HepG2 (cell line): ENCODE data around the gene CES5A. TPM values are rescaled to one million over a fixed set of nuclear protein-coding genes. Genes with fewer than 3 reads are reported as not detected.

Experiments used
- ATAC-seq: fragments of 200-7000 bp; cut with Tn5 transposase; 3 replicates; pipeline ENCODE4 v1.9.1; 2020; ENCODE audit warnings: mild to moderate bottlenecking, moderate library complexity
- BruUV-seq: library from RNA; stranded (reverse); fragments of 400-500 nt; replicated peaks from 2 replicates; lab custom pipeline; 2021; lab: Mats Ljungman, UMichigan
- CTCF ChIA-PET: fragments of 300-600 bp; formaldehyde crosslinking; extraction: SDS; loops from one replicate; lab custom pipeline; 2021; ENCODE audit warnings: low total read pairs, inconsistent platforms, low intra/inter-chr PET ratio; lab: Yijun Ruan, JAX
- POLR2A ChIA-PET: fragments of 350-600 bp; sonication (Branson Sonifier 250); formaldehyde crosslinking; loops from one replicate; lab custom pipeline; 2020; ENCODE audit warnings: antibody characterized with exemption, inconsistent platforms; lab: Yijun Ruan, JAX
- DNase-seq: peaks from one replicate; pipeline ENCODE4 v3.0.0-alpha.2; 2015; ENCODE audit warnings: low spot score
- FAIRE-seq: peaks from 3 replicates; lab custom pipeline; 2011; peaks lifted over from hg19 to GRCh38; lab: Jason Lieb, UNC
- H2AFZ ChIP-seq: one replicate; pipeline ENCODE4 v1.6.1; 2011; ENCODE audit warnings: low read length, inconsistent platforms
- H3K27ac ChIP-seq: fragments of 300-600 bp; 3 replicates; pipeline ENCODE4 v1.8.0; 2011; ENCODE audit warnings: mixed run types, mild to moderate bottlenecking, mixed read lengths, low read length, inconsistent platforms; ENCODE audit not compliant: insufficient read depth; ENCODE audit errors: extremely low read length
- H3K27me3 ChIP-seq, 2 experiments: fragments of 200-600 bp in 1 of 2; 2 replicates in 1 of 2; 3 replicates in 1 of 2; pipeline versions ENCODE4 v1.6.0 to v1.8.0; 2011; ENCODE audit warnings: low read length in 2 of 2, mild to moderate bottlenecking in 2 of 2, moderate library complexity in 2 of 2, inconsistent platforms in 1 of 2; ENCODE audit not compliant: insufficient read depth in 2 of 2, control insufficient read depth in 1 of 2
- H3K36me3 ChIP-seq, 2 experiments: fragments of 200-600 bp in 1 of 2; replicated peaks in 1 of 2; 2 replicates in 1 of 2; 3 replicates in 1 of 2; pipeline versions ENCODE4 v1.5.1 to v1.8.0; 2011; ENCODE audit warnings: low read length in 2 of 2, inconsistent platforms in 1 of 2; ENCODE audit not compliant: insufficient read depth in 2 of 2, control insufficient read depth in 1 of 2
- H3K4me1 ChIP-seq: 2 replicates; pipeline ENCODE4 v1.5.1; 2012; ENCODE audit warnings: low read length, inconsistent platforms; ENCODE audit not compliant: insufficient read depth
- H3K4me2 ChIP-seq: 2 replicates; pipeline ENCODE4 v1.6.0; 2011; ENCODE audit warnings: low read depth, low read length, inconsistent platforms
- H3K4me3 ChIP-seq, 3 experiments: fragments of 200-600 bp in 1 of 3; sonication (generic), shearing (Covaris generic) in 1 of 3; replicated peaks in 1 of 3; 2 replicates each; pipeline ENCODE4 v1.5.1; 2011 to 2016; ENCODE audit warnings: low read length in 3 of 3, inconsistent platforms in 2 of 3, low read depth in 2 of 3, mild to moderate bottlenecking in 2 of 3, control low read depth in 1 of 3, mixed read lengths in 1 of 3; ENCODE audit not compliant: insufficient read depth in 1 of 3
- H3K79me2 ChIP-seq: one replicate; pipeline ENCODE4 v1.6.1; 2011; ENCODE audit warnings: low read length, inconsistent platforms; ENCODE audit not compliant: insufficient read depth
- H3K9ac ChIP-seq: 2 replicates; pipeline ENCODE4 v1.6.0; 2011; ENCODE audit warnings: mild to moderate bottlenecking, low read depth, low read length, inconsistent platforms; ENCODE audit not compliant: insufficient read depth
- H3K9me3 ChIP-seq: 2 replicates; pipeline ENCODE4 v1.5.1; 2012; ENCODE audit warnings: mild to moderate bottlenecking, low read length
- H4K20me1 ChIP-seq: 2 replicates; pipeline ENCODE4 v1.6.0; 2011; ENCODE audit warnings: inconsistent platforms, mild to moderate bottlenecking, low read length, moderate library complexity; ENCODE audit not compliant: insufficient read depth
- ARNT2 ChIP-seq: sonication (generic); formaldehyde crosslinking; IDR thresholded peaks from 2 replicates; pipeline ENCODE4 v1.8.0; 2022; ENCODE audit warnings: mild to moderate bottlenecking, low read depth, missing genetic modification reagents, moderate library complexity
- LBX2 ChIP-seq: sonication (generic); formaldehyde crosslinking; IDR thresholded peaks from 2 replicates; pipeline ENCODE4 v1.5.0; 2020; ENCODE audit warnings: missing genetic modification reagents, mild to moderate bottlenecking, borderline replicate concordance
- MAFF ChIP-seq: IDR thresholded peaks from 2 replicates; pipeline ENCODE4 v1.6.1; 2011; ENCODE audit warnings: low read depth, low read length, improper control_type of control experiment
- NFKBIZ ChIP-seq: IDR thresholded peaks from 2 replicates; pipeline ENCODE4 v1.6.1; 2018; ENCODE audit warnings: missing genetic modification reagents, missing compliant biosample characterization
- POLR2A ChIP-seq, 2 experiments: IDR thresholded peaks; 2 replicates each; pipeline ENCODE4 v1.6.1; 2011; ENCODE audit warnings: low read depth in 2 of 2, low read length in 2 of 2, mild to moderate bottlenecking in 1 of 2, moderate library complexity in 1 of 2; ENCODE audit not compliant: insufficient read depth in 1 of 2
- TOE1 ChIP-seq: sonication (generic); formaldehyde crosslinking; IDR thresholded peaks from 2 replicates; pipeline ENCODE4 v1.4.0; 2020; ENCODE audit warnings: mild to moderate bottlenecking, missing genetic modification reagents
- U2AF1 ChIP-seq: fragments of 200-400 bp; formaldehyde crosslinking; optimal IDR thresholded peaks from 2 replicates; pipeline ENCODE3; 2017; ENCODE audit warnings: mild to moderate bottlenecking, low read depth, low read length
- XBP1 ChIP-seq: sonication (generic); formaldehyde crosslinking; IDR thresholded peaks from 2 replicates; pipeline ENCODE4 v1.5.0; 2020; ENCODE audit warnings: missing genetic modification reagents
- ZBTB3 ChIP-seq: sonication (generic); formaldehyde crosslinking; IDR thresholded peaks from 2 replicates; pipeline ENCODE4 v1.4.0; 2020; ENCODE audit warnings: low read depth, mild to moderate bottlenecking, moderate library complexity, missing genetic modification reagents, borderline replicate concordance
- ZNF256 ChIP-seq: sonication (generic); formaldehyde crosslinking; conservative IDR thresholded peaks from 2 replicates; pipeline ENCODE4 v1.4.0; 2020; ENCODE audit warnings: missing genetic modification reagents
- ZNF558 ChIP-seq: sonication (generic); formaldehyde crosslinking; IDR thresholded peaks from 2 replicates; pipeline ENCODE4 v1.9.0; 2022; ENCODE audit warnings: mild to moderate bottlenecking, missing genetic modification reagents, borderline replicate concordance
- ZNF768 ChIP-seq: sonication (generic); formaldehyde crosslinking; IDR thresholded peaks from 2 replicates; pipeline ENCODE4 v1.4.0; 2020; ENCODE audit warnings: missing genetic modification reagents
- WGBS: methylation state at CpG from one replicate; pipeline ENCODE4 v1.1.6; 2017; ENCODE audit warnings: low lambda C conversion rate; 5-methylcytosine and 5-hydroxymethylcytosine counted together
- in situ Hi-C: cut with HindIII; loops from 2 replicates; pipeline ENCODE4 v1.10.0; 2017; ENCODE audit warnings: low pct_unique_long_range_greater_than_20kb; ENCODE audit not compliant: extremely low pct_ligation_motif_present
- intact Hi-C: fragments of 100-400 bp; cut with micrococcal nuclease; formaldehyde crosslinking; loops from one replicate; pipeline ENCODE4 v1.10.0; 2022; ENCODE audit not compliant: unreplicated experiment
- polyA plus RNA-seq, 8 experiments: library from polyadenylated mRNA; depleted of rRNA in 3 of 8; stranded (reverse) in 7 of 8; unstranded in 1 of 8; fragments of >200 nt; fragmentation: Illumina TruSeq in 4 of 8; extraction: Trizol in 4 of 8; gene quantifications; 2 replicates each; pipeline versions ENCODE4 v1.2.1 to v1.2.3, GENCODE V29; 2011 to 2016; ENCODE audit warnings: low read depth in 4 of 8, missing spikeins in 1 of 8, mixed read lengths in 1 of 8; ENCODE audit not compliant: insufficient read depth in 1 of 8
- total RNA-seq, 5 experiments: library from RNA; depleted of rRNA; stranded (reverse); fragments of >200 nt; fragmentation: Illumina TruSeq; extraction: Trizol; gene quantifications; 2 replicates each; pipeline ENCODE4 v1.2.3, GENCODE V29; 2016; ENCODE audit warnings: low read depth in 1 of 5
- TF ChIP-seq, protein P1 (sequence below): IDR thresholded peaks from 2 replicates; pipeline ENCODE4 v1.6.1; 2016; ENCODE audit warnings: mild to moderate bottlenecking, missing biosample characterization, missing genetic modification reagents
- TF ChIP-seq, protein P2 (sequence below): sonication (generic); formaldehyde crosslinking; IDR thresholded peaks from 2 replicates; pipeline ENCODE4 v1.4.0; 2020; ENCODE audit warnings: mild to moderate bottlenecking, missing genetic modification reagents
- TF ChIP-seq, protein P3 (sequence below): sonication (generic); formaldehyde crosslinking; IDR thresholded peaks from 2 replicates; pipeline ENCODE4 v1.8.1; 2023; ENCODE audit warnings: mild to moderate bottlenecking, missing genetic modification reagents

CES5A gene
- total and polyA plus RNA-seq, 2 of the 13 experiments (the other 11 are each of a cell fraction or from before 2014, with no cell fraction given): not detected

DNA sequence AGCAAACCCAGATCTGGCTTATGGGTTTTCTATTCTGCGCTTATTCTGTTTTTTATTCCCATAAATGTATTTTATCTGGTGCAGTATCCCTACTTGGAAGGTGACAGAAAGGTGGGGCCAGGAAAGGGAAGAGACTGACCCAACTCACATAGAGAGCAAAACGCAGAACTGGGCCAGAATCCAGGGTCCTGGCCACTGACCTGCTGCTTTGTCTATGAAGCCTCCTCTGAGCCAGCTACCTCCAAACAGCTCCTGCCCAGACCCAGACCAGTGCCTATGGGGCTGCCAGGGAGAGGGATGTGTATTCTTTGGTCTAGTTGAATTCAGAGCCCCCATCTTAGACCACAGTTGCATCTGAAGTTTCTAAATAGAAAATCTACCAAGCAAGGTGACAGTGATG lies 36.4 kb upstream of the CES5A start:
- no TSS peak for BruUV-seq
- intact Hi-C loops (no loop called here), in situ Hi-C loops (no loop called here)
- H3K27me3 ChIP-seq: peaks cover 8 to 10% of the 10 kb centered on the region in 2 experiments; a peak in 4 of 5 replicates
- H3K9ac ChIP-seq: no peak overlapping the region
- no peak for ATAC-seq
- CTCF ChIA-PET: no interaction called here
- no peak overlapping the region for H3K27ac ChIP-seq
- WGBS: 8% methylated on average over 2 of the region's 2 CpGs
- no peak overlapping the region for H2AFZ ChIP-seq
- H3K36me3 ChIP-seq: no peaks in the 10 kb centered on the region
- H3K4me3 ChIP-seq: no peak overlapping the region
- no peak for FAIRE-seq
- POLR2A ChIA-PET: no interaction called here
- H3K4me2 ChIP-seq: no peak overlapping the region
- H4K20me1 ChIP-seq: no peaks in the 10 kb centered on the region
- no peaks in the 10 kb centered on the region for H3K4me1 ChIP-seq
- TF ChIP-seq MAFF: no peak
- TF ChIP-seq, protein P1, sequence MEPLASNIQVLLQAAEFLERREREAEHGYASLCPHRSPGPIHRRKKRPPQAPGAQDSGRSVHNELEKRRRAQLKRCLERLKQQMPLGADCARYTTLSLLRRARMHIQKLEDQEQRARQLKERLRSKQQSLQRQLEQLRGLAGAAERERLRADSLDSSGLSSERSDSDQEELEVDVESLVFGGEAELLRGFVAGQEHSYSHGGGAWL (CRISPR knock-in tag): no peak
- TF ChIP-seq TOE1: no peak
- no peak for TF ChIP-seq U2AF1
- no peak for TF ChIP-seq NFKBIZ (CRISPR knock-in tag)
- TF ChIP-seq, protein P2, sequence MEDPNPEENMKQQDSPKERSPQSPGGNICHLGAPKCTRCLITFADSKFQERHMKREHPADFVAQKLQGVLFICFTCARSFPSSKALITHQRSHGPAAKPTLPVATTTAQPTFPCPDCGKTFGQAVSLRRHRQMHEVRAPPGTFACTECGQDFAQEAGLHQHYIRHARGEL (CRISPR knock-in tag): no peak
- no peaks in the 10 kb centered on the region for H3K79me2 ChIP-seq
- no peaks in the 10 kb centered on the region for H3K9me3 ChIP-seq
- DNase-seq: no peak

DNA sequence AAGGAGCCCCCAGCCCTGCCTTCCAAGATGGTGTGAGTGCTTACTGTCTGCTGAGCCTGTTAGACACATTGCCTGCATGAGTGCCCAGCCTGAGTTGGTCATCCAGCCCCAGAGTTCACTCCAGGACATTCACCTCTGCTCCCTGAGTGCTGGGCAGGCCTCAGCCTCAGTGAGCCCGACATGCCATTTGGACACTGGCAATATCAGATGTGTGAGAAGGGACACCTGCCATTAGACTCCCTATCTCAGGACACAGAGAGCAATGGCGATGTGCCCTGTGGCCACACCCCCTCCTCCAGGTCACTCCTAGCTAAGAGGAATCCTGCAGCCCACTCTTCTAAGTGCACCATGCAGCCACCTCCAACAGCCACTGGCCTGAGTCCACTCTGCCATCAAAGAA lies 34.7 kb upstream of the CES5A start:
- no peak overlapping the region for H3K4me2 ChIP-seq
- ChIA-PET CTCF (no interaction called here), POLR2A (no interaction called here)
- H3K9ac ChIP-seq: no peak overlapping the region
- H3K4me3 ChIP-seq: no peak overlapping the region
- H3K9me3 ChIP-seq: no peaks in the 10 kb centered on the region
- H3K4me1 ChIP-seq: no peaks in the 10 kb centered on the region
- no peak overlapping the region for H2AFZ ChIP-seq
- DNase-seq (no peak), ATAC-seq (no peak), FAIRE-seq (no peak)
- WGBS: 0% methylated on average over 1 of the region's 2 CpGs
- no peaks in the 10 kb centered on the region for H4K20me1 ChIP-seq
- TF ChIP-seq LBX2 (CRISPR knock-in tag): no peak
- no peak for TF ChIP-seq ARNT2
- no peak for TF ChIP-seq ZNF256 (CRISPR knock-in tag)
- TF ChIP-seq ZNF558 (CRISPR knock-in tag): no peak
- TF ChIP-seq ZNF768 (CRISPR knock-in tag): no peak
- TF ChIP-seq, protein P3, sequence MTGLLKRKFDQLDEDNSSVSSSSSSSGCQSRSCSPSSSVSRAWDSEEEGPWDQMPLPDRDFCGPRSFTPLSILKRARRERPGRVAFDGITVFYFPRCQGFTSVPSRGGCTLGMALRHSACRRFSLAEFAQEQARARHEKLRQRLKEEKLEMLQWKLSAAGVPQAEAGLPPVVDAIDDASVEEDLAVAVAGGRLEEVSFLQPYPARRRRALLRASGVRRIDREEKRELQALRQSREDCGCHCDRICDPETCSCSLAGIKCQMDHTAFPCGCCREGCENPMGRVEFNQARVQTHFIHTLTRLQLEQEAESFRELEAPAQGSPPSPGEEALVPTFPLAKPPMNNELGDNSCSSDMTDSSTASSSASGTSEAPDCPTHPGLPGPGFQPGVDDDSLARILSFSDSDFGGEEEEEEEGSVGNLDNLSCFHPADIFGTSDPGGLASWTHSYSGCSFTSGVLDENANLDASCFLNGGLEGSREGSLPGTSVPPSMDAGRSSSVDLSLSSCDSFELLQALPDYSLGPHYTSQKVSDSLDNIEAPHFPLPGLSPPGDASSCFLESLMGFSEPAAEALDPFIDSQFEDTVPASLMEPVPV (CRISPR knock-in tag): no peak
- TF ChIP-seq ZBTB3 (CRISPR knock-in tag): no peak
- no peak for TF ChIP-seq POLR2A (IDR thresholded peaks at IDR 0.05; ENCODE audit: insufficient read depth in 1 of 2, low read depth in 2 of 2, low read length in 2 of 2)
- TF ChIP-seq XBP1 (CRISPR knock-in tag): no peak
- H3K27ac ChIP-seq: no peak overlapping the region
- no peaks in the 10 kb centered on the region for H3K79me2 ChIP-seq
- peaks cover 8 to 10% of the 10 kb centered on the region in 2 experiments; a peak in 4 of 5 replicates for H3K27me3 ChIP-seq
- no TSS peak for BruUV-seq
- intact Hi-C loops (no loop called here), in situ Hi-C loops (no loop called here)
- H3K36me3 ChIP-seq: no peaks in the 10 kb centered on the region
